ENCODE results near the gene CLEC4D. TPM values are rescaled to one million over a fixed set of nuclear protein-coding genes. Genes with fewer than 3 reads are reported as not detected.

Gene CLEC4D
- total and polyA plus RNA-seq, 2 of the 8 experiments (the other 6 are each of a cell fraction or from before 2014, with no cell fraction given), result 0.14 TPM; not detected in 1

DNA sequence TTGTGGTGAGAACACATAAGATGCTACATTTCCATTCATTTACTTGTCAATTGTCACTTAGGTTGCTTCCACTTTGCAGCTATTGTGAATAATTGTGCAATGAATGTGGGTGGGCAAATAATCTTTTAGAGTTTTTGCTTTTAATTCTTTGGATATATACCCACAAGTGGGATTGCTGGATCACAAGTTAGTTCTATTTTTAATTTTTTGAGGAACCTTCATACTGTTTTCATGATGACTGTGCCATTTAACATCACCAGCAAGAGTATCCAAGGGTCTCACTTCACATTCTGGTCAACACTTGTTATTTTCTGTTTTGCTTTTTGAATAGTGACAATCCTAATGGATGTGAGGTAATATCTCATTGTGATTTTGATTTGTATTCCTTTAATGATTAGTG lies 47.1 kb upstream of the CLEC4D start:
- Histone ChIP-seq H4K20me1 (replicated peaks in 1 of 2; ENCODE audit: control insufficient read depth in 1 of 2, insufficient read depth in 2 of 2, low read length in 2 of 2) (no peaks in the 10 kb centered on the region), H3K9me3 (ENCODE audit: insufficient read depth in 2 of 2, low read depth in 1 of 2, low read length in 1 of 2) (no peaks in the 10 kb centered on the region), H4K5ac (ENCODE audit: insufficient read length, low read depth, low read length) (no peak overlapping the region), H3K4ac (replicated peaks; ENCODE audit: insufficient read length, low read depth, low read length) (no peak overlapping the region), H2AK5ac (ENCODE audit: low read depth, low read length) (no peak overlapping the region), H3K36me3 (ENCODE audit: control insufficient read depth in 2 of 4, insufficient read depth in 4 of 4, low read length in 3 of 4) (no peaks in the 10 kb centered on the region), H3K27ac (ENCODE audit: low read depth, low read length) (no peak overlapping the region), H3K56ac (replicated peaks; ENCODE audit: insufficient read length, low read depth, low read length) (no peak overlapping the region), H2BK5ac (ENCODE audit: low read depth, low read length) (no peak overlapping the region), H2BK15ac (ENCODE audit: low read length) (no peak overlapping the region), H2AFZ (ENCODE audit: low read length) (no peak overlapping the region), H3K4me3 (ENCODE audit: extremely low read depth in 1 of 4, insufficient read depth in 2 of 4, low read depth in 3 of 4, low read length in 4 of 4) (no peak overlapping the region), H3K4me2 (ENCODE audit: insufficient read depth in 1 of 2, low read depth in 2 of 2, low read length in 2 of 2) (no peak overlapping the region), H3K79me2 (ENCODE audit: control insufficient read depth in 1 of 2, insufficient read depth in 2 of 2, low read length in 2 of 2) (no peaks in the 10 kb centered on the region), H4K8ac (ENCODE audit: extremely low read depth, insufficient read depth, low read length) (no peak overlapping the region), H4K91ac (replicated peaks; ENCODE audit: insufficient read length, low read length) (no peak overlapping the region), H2BK20ac (ENCODE audit: low read length) (no peak overlapping the region), H3K9ac (replicated peaks in 1 of 4; ENCODE audit: extremely low read depth in 1 of 4, low read depth in 3 of 4, low read length in 3 of 4) (no peak overlapping the region), H3K27me3 (replicated peaks in 1 of 4; ENCODE audit: control insufficient read depth in 3 of 4, extremely low read depth in 1 of 4, insufficient read depth in 3 of 4, low read length in 3 of 4) (no peaks in the 10 kb centered on the region), H3K79me1 (ENCODE audit: low read depth, low read length) (no peaks in the 10 kb centered on the region), H3K23ac (ENCODE audit: insufficient read length) (no peak overlapping the region), H3K23me2 (ENCODE audit: low read depth, low read length) (no peaks in the 10 kb centered on the region), H3K14ac (ENCODE audit: insufficient read length) (no peak overlapping the region), H2BK120ac (replicated peaks; ENCODE audit: low read depth, low read length) (no peak overlapping the region), H2BK12ac (ENCODE audit: low read depth, low read length) (no peak overlapping the region), H3K4me1 (replicated peaks in 1 of 4; ENCODE audit: control insufficient read depth in 3 of 4, insufficient read depth in 4 of 4, low read length in 3 of 4) (peaks cover 0 to 6% (median 1%) of the 10 kb centered on the region in 4 experiments; a peak in 1 of 7 replicates), H3K18ac (ENCODE audit: extremely low read depth, low read length) (no peak overlapping the region)
- DNase-seq (ENCODE audit: low read depth in 1 of 2, low spot score in 2 of 2) (no peak), FAIRE-seq (no peak)
- ChIA-PET CTCF (ENCODE audit: partially characterized antibody) (no interaction called here), POLR2A (ENCODE audit: partially characterized antibody) (no interaction called here)
- TF ChIP-seq KDM5A (IDR thresholded peaks at IDR 0.05; ENCODE audit: low read length), result no peak
- no peak for TF ChIP-seq BCL11A (IDR thresholded peaks at IDR 0.05; ENCODE audit: low read depth in 2 of 2, low read length in 2 of 2)
- no peak for TF ChIP-seq JUND (IDR thresholded peaks at IDR 0.05; ENCODE audit: low read length)
- no peak for TF ChIP-seq SIRT6 (IDR thresholded peaks at IDR 0.05; ENCODE audit: low read length)
- no peak for TF ChIP-seq CTBP2 (IDR thresholded peaks at IDR 0.05; ENCODE audit: borderline replicate concordance, insufficient read depth, insufficient read length, low read length)
- TF ChIP-seq CEBPB (IDR thresholded peaks at IDR 0.05; ENCODE audit: low read depth, low read length), result no peak
- TF ChIP-seq POLR2AphosphoS5 (IDR thresholded peaks at IDR 0.05; ENCODE audit: low read depth, low read length), result no peak
- no peak for TF ChIP-seq CHD1 (IDR thresholded peaks at IDR 0.05; ENCODE audit: low read depth, low read length)
- no peak for TF ChIP-seq CBX5 (IDR thresholded peaks at IDR 0.05; ENCODE audit: low read depth, low read length)

Measured in H1 (cell line).